Measurements from ENCODE around the gene TMC4. TPM values are rescaled to one million over a fixed set of nuclear protein-coding genes. Genes with fewer than 3 reads are reported as not detected.

The TMC4 gene
- total RNA-seq, 1 experiment from 2014 or later: 38.9 TPM

DNA sequence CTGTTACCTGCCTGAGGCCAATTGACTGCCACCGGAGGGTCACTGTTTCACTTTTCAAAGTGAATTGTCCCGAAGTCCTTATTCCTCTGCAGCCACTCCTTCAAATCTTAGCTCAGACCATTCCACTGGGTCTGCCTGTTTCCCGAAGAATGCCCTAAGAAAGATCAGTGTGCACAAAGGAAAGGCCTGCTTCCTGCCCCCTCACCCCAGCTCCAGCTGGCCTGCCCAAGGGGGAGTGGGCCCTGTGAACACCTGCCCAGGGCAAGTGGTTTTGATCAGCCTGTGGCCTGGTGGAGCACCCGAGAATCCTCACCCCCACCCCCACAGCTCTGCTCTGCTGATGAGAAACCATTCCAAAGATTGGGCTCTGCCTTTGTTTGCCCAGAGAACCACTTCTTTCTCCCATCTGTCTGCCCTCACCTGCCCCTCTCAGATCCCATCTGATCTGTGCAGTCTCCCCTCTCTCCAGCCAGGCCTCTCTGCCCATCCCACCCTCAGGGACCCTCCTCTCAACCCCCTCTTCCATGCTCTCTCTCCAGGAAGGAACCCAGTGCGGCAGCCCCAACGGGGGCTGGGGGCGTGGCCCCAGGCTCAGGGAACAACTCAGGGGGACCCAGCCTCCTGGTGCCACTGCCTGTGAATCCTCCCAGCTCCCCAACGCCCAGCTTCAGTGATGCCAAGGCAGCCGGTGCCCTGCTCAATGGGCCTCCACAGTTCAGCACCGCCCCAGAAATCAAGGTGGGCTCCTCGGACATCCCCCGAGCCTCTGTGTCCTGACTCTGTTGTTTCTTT lies 23.7 kb downstream of the TMC4 start:
- TF ChIP-seq, protein P1, sequence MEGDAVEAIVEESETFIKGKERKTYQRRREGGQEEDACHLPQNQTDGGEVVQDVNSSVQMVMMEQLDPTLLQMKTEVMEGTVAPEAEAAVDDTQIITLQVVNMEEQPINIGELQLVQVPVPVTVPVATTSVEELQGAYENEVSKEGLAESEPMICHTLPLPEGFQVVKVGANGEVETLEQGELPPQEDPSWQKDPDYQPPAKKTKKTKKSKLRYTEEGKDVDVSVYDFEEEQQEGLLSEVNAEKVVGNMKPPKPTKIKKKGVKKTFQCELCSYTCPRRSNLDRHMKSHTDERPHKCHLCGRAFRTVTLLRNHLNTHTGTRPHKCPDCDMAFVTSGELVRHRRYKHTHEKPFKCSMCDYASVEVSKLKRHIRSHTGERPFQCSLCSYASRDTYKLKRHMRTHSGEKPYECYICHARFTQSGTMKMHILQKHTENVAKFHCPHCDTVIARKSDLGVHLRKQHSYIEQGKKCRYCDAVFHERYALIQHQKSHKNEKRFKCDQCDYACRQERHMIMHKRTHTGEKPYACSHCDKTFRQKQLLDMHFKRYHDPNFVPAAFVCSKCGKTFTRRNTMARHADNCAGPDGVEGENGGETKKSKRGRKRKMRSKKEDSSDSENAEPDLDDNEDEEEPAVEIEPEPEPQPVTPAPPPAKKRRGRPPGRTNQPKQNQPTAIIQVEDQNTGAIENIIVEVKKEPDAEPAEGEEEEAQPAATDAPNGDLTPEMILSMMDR (IDR thresholded peaks at IDR 0.05; ENCODE audit: insufficient read depth in 1 of 2, low read depth in 1 of 2, low read length in 1 of 2, severe bottlenecking in 1 of 2, unreplicated experiment in 1 of 2): no peak
- POLR2A ChIA-PET: interaction anchor here (0.6 kb wide), 1 partner anchor 19 kb away, joined by 4 read pairs; no protein-coding TSS in a partner anchor
- intact Hi-C loops (cut with micrococcal nuclease; ENCODE audit: unreplicated experiment): no loop called here
- H3K36me3 ChIP-seq (ENCODE audit: control insufficient read depth, insufficient read depth, low read length): peaks cover 16% of the 10 kb centered on the region
- no peaks in the 10 kb centered on the region for H3K4me1 ChIP-seq
- Mint-ChIP-seq H3K4me3 (ENCODE audit: unreplicated experiment) (no peak overlapping the region), H3K9me3 (ENCODE audit: unreplicated experiment) (no peaks in the 10 kb centered on the region), H3K4me1 (ENCODE audit: low read depth, unreplicated experiment) (no peaks in the 10 kb centered on the region), H3K36me3 (ENCODE audit: insufficient read depth, unreplicated experiment) (peaks cover 90% of the 10 kb centered on the region), H3K27me3 (ENCODE audit: insufficient read depth, unreplicated experiment) (no peaks in the 10 kb centered on the region), H3K27ac (ENCODE audit: unreplicated experiment) (no peak overlapping the region)
- BruUV-seq (replicated peaks): no TSS peak
- H3K27me3 ChIP-seq (replicated peaks; ENCODE audit: control insufficient read depth, insufficient read depth, low read length): no peaks in the 10 kb centered on the region
- no peak overlapping the region for H3K4me3 ChIP-seq (ENCODE audit: low read depth, low read length)
- no peak for DNase-seq
- CTCF ChIA-PET: no interaction called here
- no peaks in the 10 kb centered on the region for H3K9me3 ChIP-seq

DNA sequence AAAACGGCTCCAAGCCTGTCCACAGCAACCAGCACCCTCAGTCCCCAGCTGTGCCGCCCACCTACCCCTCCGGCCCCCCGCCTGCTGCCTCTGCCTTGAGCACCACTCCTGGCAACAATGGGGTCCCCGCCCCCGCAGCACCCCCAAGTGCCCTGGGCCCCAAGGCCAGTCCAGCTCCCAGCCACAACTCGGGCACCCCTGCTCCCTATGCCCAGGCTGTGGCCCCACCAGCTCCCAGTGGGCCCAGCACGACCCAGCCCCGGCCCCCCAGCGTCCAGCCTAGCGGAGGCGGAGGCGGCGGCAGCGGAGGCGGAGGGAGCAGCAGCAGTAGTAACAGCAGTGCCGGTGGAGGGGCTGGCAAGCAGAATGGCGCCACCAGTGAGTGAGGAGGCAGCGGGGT lies 24.8 kb downstream of the TMC4 start:
- POLR2A ChIA-PET: interaction anchor here (1.1 kb wide), 1 partner anchor 11 kb away, joined by 7 read pairs; the partner anchor contains the start of gene CNOT3
- peaks cover 90% of the 10 kb centered on the region for H3K36me3 Mint-ChIP-seq (ENCODE audit: insufficient read depth, unreplicated experiment)
- intact Hi-C loops (cut with micrococcal nuclease; ENCODE audit: unreplicated experiment): no loop called here

GRCh38 chr19:54147676-54148075 lies 25.3 kb downstream of the TMC4 start:
- Mint-ChIP-seq H3K4me1 (ENCODE audit: low read depth, unreplicated experiment) (no peaks in the 10 kb centered on the region), H3K4me3 (ENCODE audit: unreplicated experiment) (no peak overlapping the region), H3K27me3 (ENCODE audit: insufficient read depth, unreplicated experiment) (no peaks in the 10 kb centered on the region), H3K36me3 (ENCODE audit: insufficient read depth, unreplicated experiment) (peaks cover 90% of the 10 kb centered on the region), H3K9me3 (ENCODE audit: unreplicated experiment) (no peaks in the 10 kb centered on the region), H3K27ac (ENCODE audit: unreplicated experiment) (no peak overlapping the region)
- Histone ChIP-seq H3K36me3 (ENCODE audit: control insufficient read depth, insufficient read depth, low read length) (peaks cover 17% of the 10 kb centered on the region), H3K9me3 (no peaks in the 10 kb centered on the region), H3K4me1 (no peaks in the 10 kb centered on the region), H3K27me3 (replicated peaks; ENCODE audit: control insufficient read depth, insufficient read depth, low read length) (no peaks in the 10 kb centered on the region), H3K4me3 (ENCODE audit: low read depth, low read length) (no peak overlapping the region)
- CTCF ChIA-PET: no interaction called here
- intact Hi-C loops (cut with micrococcal nuclease; ENCODE audit: unreplicated experiment): no loop called here
- no peak for DNase-seq
- BruUV-seq (replicated peaks): no TSS peak
- POLR2A ChIA-PET: interaction anchor here (1.1 kb wide), 1 partner anchor 10 kb away, joined by 7 read pairs; the partner anchor contains the start of gene CNOT3
- TF ChIP-seq, protein P1 (IDR thresholded peaks at IDR 0.05; ENCODE audit: insufficient read depth in 1 of 2, low read depth in 1 of 2, low read length in 1 of 2, severe bottlenecking in 1 of 2, unreplicated experiment in 1 of 2): peak in 1 of 2 experiments; percentile 12

More for the DNA sequence above, 24.8 kb downstream of the TMC4 start:
- Histone ChIP-seq H3K9me3 (no peaks in the 10 kb centered on the region), H3K27me3 (replicated peaks; ENCODE audit: control insufficient read depth, insufficient read depth, low read length) (no peaks in the 10 kb centered on the region), H3K36me3 (ENCODE audit: control insufficient read depth, insufficient read depth, low read length) (peaks cover 17% of the 10 kb centered on the region), H3K4me1 (no peaks in the 10 kb centered on the region), H3K4me3 (ENCODE audit: low read depth, low read length) (no peak overlapping the region)
- CTCF ChIA-PET: no interaction called here
- Mint-ChIP-seq H3K27ac (ENCODE audit: unreplicated experiment) (no peak overlapping the region), H3K9me3 (ENCODE audit: unreplicated experiment) (no peaks in the 10 kb centered on the region), H3K27me3 (ENCODE audit: insufficient read depth, unreplicated experiment) (no peaks in the 10 kb centered on the region), H3K4me3 (ENCODE audit: unreplicated experiment) (no peak overlapping the region), H3K4me1 (ENCODE audit: low read depth, unreplicated experiment) (no peaks in the 10 kb centered on the region)
- TF ChIP-seq, protein P1 (IDR thresholded peaks at IDR 0.05; ENCODE audit: insufficient read depth in 1 of 2, low read depth in 1 of 2, low read length in 1 of 2, severe bottlenecking in 1 of 2, unreplicated experiment in 1 of 2): no peak
- DNase-seq: no peak
- no TSS peak for BruUV-seq (replicated peaks)
